ENCODE results near the gene RNF111. TPM values are rescaled to one million over a fixed set of nuclear protein-coding genes. Genes with fewer than 3 reads are reported as not detected.
"Not testable (repeated sequence)": the region's sequence is repeated elsewhere in the genome, so short reads cannot be mapped to it uniquely, and the experiment has no call there.

The RNF111 gene
- total and polyA plus RNA-seq, 12 donors, result 5.7 to 41.6 (median 24.0) TPM

DNA sequence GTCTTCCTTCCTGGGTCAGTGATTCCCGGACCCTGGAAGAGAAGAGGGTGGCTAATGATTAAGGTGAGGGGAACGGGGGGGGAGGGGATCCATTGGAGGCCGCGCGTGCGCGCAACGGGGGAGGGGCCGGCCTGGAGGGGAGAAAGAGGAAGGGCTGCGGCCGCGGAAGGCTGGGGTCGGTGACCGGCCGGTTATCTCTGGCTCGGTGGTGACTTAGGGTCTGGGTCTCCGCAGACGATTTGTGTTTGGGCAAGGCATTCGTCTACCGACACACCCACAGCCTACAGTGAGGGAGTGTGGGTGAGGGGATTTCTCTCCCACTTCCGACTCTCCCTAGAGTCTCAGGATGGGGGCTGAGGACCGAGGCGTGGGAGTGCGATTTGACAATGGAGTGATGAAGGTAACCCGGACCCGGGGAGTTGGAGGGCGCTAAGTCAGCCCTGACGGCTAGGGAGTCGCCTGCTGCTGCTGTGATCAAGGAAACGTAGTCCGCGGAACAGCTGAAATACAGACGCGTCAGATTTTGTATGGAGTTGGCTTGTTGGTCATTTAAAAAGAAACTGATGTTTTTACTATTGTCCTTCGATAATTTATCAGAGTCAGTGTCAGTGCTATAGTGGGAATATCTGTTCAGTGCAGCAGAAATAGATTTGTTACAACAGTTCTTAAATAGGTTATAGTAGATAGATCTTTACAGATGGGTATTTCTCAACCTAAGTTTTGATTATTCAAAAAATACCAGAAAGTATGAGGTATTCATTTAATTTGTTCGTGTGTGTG is 733 bp downstream of the RNF111 start:
- no peaks in the 10 kb centered on the region for H3K36me3 ChIP-seq (replicated peaks in 1 of 2)
- H3K9me3 ChIP-seq (replicated peaks in 1 of 3), result no peaks in the 10 kb centered on the region
- intact Hi-C loops (cut with DNase I), result no loop called here
- peaks cover 8 to 23% of the 10 kb centered on the region in 2 donors for H3K4me1 ChIP-seq (replicated peaks in 1 of 2)
- 1 to 2% (median 1%) methylated on average over 26 to 36 of the region's 36 CpGs for WGBS, 4 donors
- H3K27me3 ChIP-seq, result no peaks in the 10 kb centered on the region
- H3K27ac ChIP-seq, result peak overlapping the region; percentile 73 to 96 (median 81)
- peak; percentile 62 to 80 (median 74) for DNase-seq
- H3K4me3 ChIP-seq, result peak overlapping the region; percentile 66 to 97 (median 80)
- peak in 1 of 2 donors; percentile 9 for TF ChIP-seq POLR2A (IDR thresholded peaks at IDR 0.05)
- TF ChIP-seq, protein P1, sequence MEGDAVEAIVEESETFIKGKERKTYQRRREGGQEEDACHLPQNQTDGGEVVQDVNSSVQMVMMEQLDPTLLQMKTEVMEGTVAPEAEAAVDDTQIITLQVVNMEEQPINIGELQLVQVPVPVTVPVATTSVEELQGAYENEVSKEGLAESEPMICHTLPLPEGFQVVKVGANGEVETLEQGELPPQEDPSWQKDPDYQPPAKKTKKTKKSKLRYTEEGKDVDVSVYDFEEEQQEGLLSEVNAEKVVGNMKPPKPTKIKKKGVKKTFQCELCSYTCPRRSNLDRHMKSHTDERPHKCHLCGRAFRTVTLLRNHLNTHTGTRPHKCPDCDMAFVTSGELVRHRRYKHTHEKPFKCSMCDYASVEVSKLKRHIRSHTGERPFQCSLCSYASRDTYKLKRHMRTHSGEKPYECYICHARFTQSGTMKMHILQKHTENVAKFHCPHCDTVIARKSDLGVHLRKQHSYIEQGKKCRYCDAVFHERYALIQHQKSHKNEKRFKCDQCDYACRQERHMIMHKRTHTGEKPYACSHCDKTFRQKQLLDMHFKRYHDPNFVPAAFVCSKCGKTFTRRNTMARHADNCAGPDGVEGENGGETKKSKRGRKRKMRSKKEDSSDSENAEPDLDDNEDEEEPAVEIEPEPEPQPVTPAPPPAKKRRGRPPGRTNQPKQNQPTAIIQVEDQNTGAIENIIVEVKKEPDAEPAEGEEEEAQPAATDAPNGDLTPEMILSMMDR (IDR thresholded peaks at IDR 0.05), result no peak

DNA sequence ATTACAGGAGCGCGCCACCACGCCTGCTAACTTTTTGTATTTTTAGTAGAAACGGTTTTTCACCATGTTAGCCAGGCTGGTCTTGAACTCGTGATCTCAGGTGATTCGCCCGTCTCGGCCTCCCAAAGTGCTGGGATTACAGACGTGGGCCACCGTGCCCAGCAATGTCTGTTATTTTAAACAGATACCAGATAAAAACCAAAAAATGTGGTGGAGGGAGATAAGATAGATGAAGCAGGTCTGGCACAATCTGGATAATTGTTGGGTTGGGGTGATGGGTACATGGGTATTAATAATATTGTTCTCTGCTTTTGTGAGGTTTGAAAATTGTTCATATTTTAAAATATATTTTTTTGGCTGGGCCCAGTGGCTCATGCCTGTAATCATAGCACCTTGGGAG is 4.7 kb downstream of the RNF111 start:
- Histone ChIP-seq H3K4me3 (no peak overlapping the region), H3K4me1 (replicated peaks in 1 of 2) (peaks cover 8 to 32% of the 10 kb centered on the region in 2 donors), H3K27ac (no peak overlapping the region), H3K27me3 (no peaks in the 10 kb centered on the region), H3K36me3 (replicated peaks in 1 of 2) (no peaks in the 10 kb centered on the region), H3K9me3 (replicated peaks in 1 of 3) (no peaks in the 10 kb centered on the region)
- WGBS, 4 donors, result 92 to 96% (median 93%) methylated on average over 10 of the region's 10 CpGs
- intact Hi-C loops (cut with DNase I), result loop anchor here in 1 of 2 donors (10.0 kb wide), 1 partner anchor 113 kb away; the partner anchor contains the start of gene CCNB2
- TF ChIP-seq, protein P1 (IDR thresholded peaks at IDR 0.05), result no peak
- TF ChIP-seq POLR2A (IDR thresholded peaks at IDR 0.05), result no peak
- DNase-seq, result no peak

DNA sequence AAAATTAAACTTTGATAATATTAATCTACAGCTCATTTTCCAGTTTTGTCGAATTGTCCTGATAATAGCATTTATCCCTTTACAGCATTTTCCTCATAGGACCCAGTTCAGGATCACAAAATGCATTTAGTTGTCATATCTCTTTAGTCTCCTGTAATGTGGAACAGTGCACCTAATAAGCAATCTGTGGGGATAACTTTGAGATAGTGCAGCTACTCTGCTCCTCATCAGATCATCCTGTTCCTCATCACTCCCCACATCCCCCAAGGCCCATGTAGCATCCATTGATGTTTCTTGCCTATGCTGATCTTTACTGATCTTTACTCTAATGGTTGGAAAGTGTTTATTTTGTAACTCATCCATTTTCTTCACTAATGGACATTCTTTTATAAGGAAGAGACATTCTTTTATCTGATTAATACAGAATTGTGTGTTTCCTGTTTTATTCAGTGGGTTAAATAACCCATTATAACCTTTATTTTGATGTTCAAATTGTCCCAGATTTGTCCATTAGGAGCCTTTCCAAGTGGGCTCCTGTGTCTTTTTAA is 7.5 kb downstream of the RNF111 start:
- no peak for TF ChIP-seq POLR2A (IDR thresholded peaks at IDR 0.05)
- TF ChIP-seq, protein P1 (IDR thresholded peaks at IDR 0.05), result no peak
- Histone ChIP-seq H3K36me3 (replicated peaks in 1 of 2) (no peaks in the 10 kb centered on the region), H3K27me3 (no peaks in the 10 kb centered on the region), H3K4me3 (no peak overlapping the region), H3K9me3 (replicated peaks in 1 of 3) (no peaks in the 10 kb centered on the region), H3K27ac (no peak overlapping the region), H3K4me1 (replicated peaks in 1 of 2) (peaks cover 0 to 27% of the 10 kb centered on the region in 2 donors)
- WGBS, 4 donors, result 73 to 84% (median 83%) methylated on average over 1 of the region's 1 CpG
- intact Hi-C loops (cut with DNase I), result loop anchor here in 1 of 2 donors (10.0 kb wide), 1 partner anchor 110 kb away; the partner anchor contains the start of gene CCNB2
- no peak for DNase-seq

DNA sequence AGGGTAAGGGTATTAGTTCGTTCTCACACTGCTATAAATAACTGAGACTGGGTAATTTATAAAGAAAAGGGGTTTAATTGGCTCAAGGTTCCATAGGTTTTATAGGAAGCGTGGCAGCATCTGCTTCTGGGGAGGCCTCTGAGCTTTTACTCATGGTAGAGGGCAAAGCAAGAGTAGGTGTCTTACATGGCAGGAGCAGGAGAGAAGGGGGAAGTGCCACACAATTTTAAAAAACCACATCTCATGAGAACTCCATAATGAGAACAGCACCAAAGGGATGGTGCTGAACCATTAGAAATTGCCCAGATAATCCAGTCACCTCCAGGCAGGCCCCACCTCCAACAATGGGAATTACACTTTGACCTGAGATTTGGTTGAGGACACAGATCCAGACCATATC is 12.2 kb downstream of the RNF111 start:
- no peaks in the 10 kb centered on the region for H3K9me3 ChIP-seq (replicated peaks in 1 of 3)
- no peak for DNase-seq
- H3K4me1 ChIP-seq (replicated peaks in 1 of 2), result peaks cover 0 to 38% of the 10 kb centered on the region in 2 donors
- H3K4me3 ChIP-seq, result no peak overlapping the region
- intact Hi-C loops (cut with DNase I), result loop anchor here in 1 of 2 donors (10.0 kb wide), 1 partner anchor 105 kb away; the partner anchor contains the start of gene CCNB2
- H3K27me3 ChIP-seq, result no peaks in the 10 kb centered on the region
- H3K36me3 ChIP-seq (replicated peaks in 1 of 2), result no peaks in the 10 kb centered on the region
- H3K27ac ChIP-seq, result no peak overlapping the region
- 94 to 100% (median 98%) methylated on average over 2 of the region's 2 CpGs for WGBS, 4 donors
- TF ChIP-seq, protein P1 (IDR thresholded peaks at IDR 0.05), result no peak
- no peak for TF ChIP-seq POLR2A (IDR thresholded peaks at IDR 0.05)

DNA sequence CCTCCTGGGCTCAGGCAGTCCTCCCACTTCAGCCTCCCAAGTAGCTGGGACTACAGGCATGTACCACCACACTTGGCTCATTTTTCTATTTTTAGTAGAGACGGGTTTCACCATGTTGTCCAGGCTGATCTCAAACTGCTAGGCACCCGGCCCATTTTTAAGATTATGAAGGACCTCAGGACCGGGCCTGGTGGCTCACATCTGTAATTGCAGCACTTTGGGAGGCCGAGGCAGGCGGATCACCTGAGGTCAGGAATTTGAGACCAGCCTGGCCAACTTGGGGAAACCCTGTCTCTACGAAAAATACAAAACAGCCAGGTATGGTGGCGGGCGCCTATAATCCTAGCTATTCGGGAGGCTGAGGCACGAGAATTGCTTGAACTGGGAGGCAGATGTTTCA is 12.8 kb downstream of the RNF111 start:
- H3K36me3 ChIP-seq (replicated peaks in 1 of 2); DNase-seq; H3K27me3 ChIP-seq; intact Hi-C loops (cut with DNase I); H3K27ac ChIP-seq; H3K4me3 ChIP-seq; H3K9me3 ChIP-seq (replicated peaks in 1 of 3): not testable (repeated sequence)
- WGBS, 4 donors, result 97 to 98% (median 98%) methylated on average over 10 of the region's 10 CpGs
- peaks cover 0 to 38% of the 10 kb centered on the region in 2 donors for H3K4me1 ChIP-seq (replicated peaks in 1 of 2)
